ENCODE results near the gene TFPI. TPM values are rescaled to one million over a fixed set of nuclear protein-coding genes. Genes with fewer than 3 reads are reported as not detected.

Gene TFPI
- total and polyA plus RNA-seq, 2 of the 8 experiments (the other 6 are each of a cell fraction or from before 2014, with no cell fraction given) = 2.0 to 7.1 TPM

- no peak overlapping the region for H3K4me3 ChIP-seq (ENCODE audit: extremely low read depth in 1 of 4, insufficient read depth in 2 of 4, low read depth in 3 of 4, low read length in 4 of 4)
- H3K27me3 ChIP-seq (replicated peaks in 1 of 4; ENCODE audit: control insufficient read depth in 3 of 4, extremely low read depth in 1 of 4, insufficient read depth in 3 of 4, low read length in 3 of 4) = no peaks in the 10 kb centered on the region
- ChIA-PET POLR2A (ENCODE audit: partially characterized antibody) (no interaction called here), CTCF (ENCODE audit: partially characterized antibody) (no interaction called here)
- no peak overlapping the region for H3K27ac ChIP-seq (ENCODE audit: low read depth, low read length)
- no peaks in the 10 kb centered on the region for H3K79me1 ChIP-seq (ENCODE audit: low read depth, low read length)
- no peak overlapping the region for H4K5ac ChIP-seq (ENCODE audit: insufficient read length, low read depth, low read length)
- H2BK15ac ChIP-seq (ENCODE audit: low read length) = no peak overlapping the region
- no peak overlapping the region for H3K56ac ChIP-seq (replicated peaks; ENCODE audit: insufficient read length, low read depth, low read length)
- H2BK120ac ChIP-seq (replicated peaks; ENCODE audit: low read depth, low read length) = no peak overlapping the region
- H3K4ac ChIP-seq (replicated peaks; ENCODE audit: insufficient read length, low read depth, low read length) = no peak overlapping the region
- no peaks in the 10 kb centered on the region for H3K79me2 ChIP-seq (ENCODE audit: control insufficient read depth in 1 of 2, insufficient read depth in 2 of 2, low read length in 2 of 2)
- no peak for FAIRE-seq
- H2BK5ac ChIP-seq (ENCODE audit: low read depth, low read length) = no peak overlapping the region
- H4K8ac ChIP-seq (ENCODE audit: extremely low read depth, insufficient read depth, low read length) = no peak overlapping the region
- H2BK12ac ChIP-seq (ENCODE audit: low read depth, low read length) = no peak overlapping the region
- no peaks in the 10 kb centered on the region for H3K9me3 ChIP-seq (ENCODE audit: insufficient read depth in 2 of 2, low read depth in 1 of 2, low read length in 1 of 2)
- no peak overlapping the region for H2AFZ ChIP-seq (ENCODE audit: low read length)
- DNase-seq (ENCODE audit: low read depth in 1 of 2, low spot score in 2 of 2) = no peak
- no peaks in the 10 kb centered on the region for H3K36me3 ChIP-seq (ENCODE audit: control insufficient read depth in 2 of 4, insufficient read depth in 4 of 4, low read length in 3 of 4)
- H2BK20ac ChIP-seq (ENCODE audit: low read length) = no peak overlapping the region
- H3K23me2 ChIP-seq (ENCODE audit: low read depth, low read length) = no peaks in the 10 kb centered on the region
- H3K4me2 ChIP-seq (ENCODE audit: insufficient read depth in 1 of 2, low read depth in 2 of 2, low read length in 2 of 2) = no peak overlapping the region
- no peaks in the 10 kb centered on the region for H4K20me1 ChIP-seq (replicated peaks in 1 of 2; ENCODE audit: control insufficient read depth in 1 of 2, insufficient read depth in 2 of 2, low read length in 2 of 2)
- H3K18ac ChIP-seq (ENCODE audit: extremely low read depth, low read length) = no peak overlapping the region
- no peak overlapping the region for H3K9ac ChIP-seq (replicated peaks in 1 of 4; ENCODE audit: extremely low read depth in 1 of 4, low read depth in 3 of 4, low read length in 3 of 4)
- H2AK5ac ChIP-seq (ENCODE audit: low read depth, low read length) = no peak overlapping the region
- H3K4me1 ChIP-seq (replicated peaks in 1 of 4; ENCODE audit: control insufficient read depth in 3 of 4, insufficient read depth in 4 of 4, low read length in 3 of 4) = no peaks in the 10 kb centered on the region
- H4K91ac ChIP-seq (replicated peaks; ENCODE audit: insufficient read length, low read length) = no peak overlapping the region
- H3K14ac ChIP-seq (ENCODE audit: insufficient read length) = no peak overlapping the region
- H3K23ac ChIP-seq (ENCODE audit: insufficient read length) = no peak overlapping the region
- WGBS, 2 experiments (ENCODE audit: extremely low coverage in 1 of 2, insufficient coverage in 1 of 2, insufficient read length in 1 of 2, insufficient replicate concordance in 2 of 2, low coverage in 1 of 2, low lambda C conversion rate in 2 of 2, missing lambda C conversion rate in 1 of 2) = 94% methylated on average over 2 of the region's 3 CpGs; no CpG with 5 or more reads in 1 of the 2 experiments
- TF ChIP-seq EGR1 (IDR thresholded peaks at IDR 0.05; ENCODE audit: borderline replicate concordance, low read depth, low read length) = no peak
- no peak for TF ChIP-seq RFX5 (IDR thresholded peaks at IDR 0.05; ENCODE audit: borderline replicate concordance, low read depth, low read length)
- TF ChIP-seq NANOG (IDR thresholded peaks at IDR 0.05; ENCODE audit: insufficient read depth, low read depth, low read length, poor library complexity, severe bottlenecking) = no peak
- no peak for TF ChIP-seq ATF2 (IDR thresholded peaks at IDR 0.05; ENCODE audit: low read length)
- TF ChIP-seq JUN (IDR thresholded peaks at IDR 0.05; ENCODE audit: low read depth, low read length) = no peak
- no peak for TF ChIP-seq CEBPB (IDR thresholded peaks at IDR 0.05; ENCODE audit: low read depth, low read length)
- no peak for TF ChIP-seq JUND (IDR thresholded peaks at IDR 0.05; ENCODE audit: low read length)
- no peak for TF ChIP-seq RAD21 (IDR thresholded peaks at IDR 0.05 in 1 of 2, conservative IDR thresholded peaks at IDR 0.05 in 1 of 2; ENCODE audit: low read depth in 2 of 2, low read length in 2 of 2)
- TF ChIP-seq SIRT6 (IDR thresholded peaks at IDR 0.05; ENCODE audit: low read length) = no peak
- no peak for TF ChIP-seq TBP (IDR thresholded peaks at IDR 0.05; ENCODE audit: low read depth, low read length)
- TF ChIP-seq FOSL1 (IDR thresholded peaks at IDR 0.05; ENCODE audit: insufficient read depth, low read depth, low read length) = no peak
- no peak for TF ChIP-seq BRCA1 (IDR thresholded peaks at IDR 0.05; ENCODE audit: low read depth, low read length)
- no peak for TF ChIP-seq SRF (IDR thresholded peaks at IDR 0.05; ENCODE audit: low read depth, low read length)
- no peak for TF ChIP-seq POLR2AphosphoS5 (IDR thresholded peaks at IDR 0.05; ENCODE audit: low read depth, low read length)
Observed at GRCh38 chr2:187481543-187481942, 72.7 kb downstream of the TFPI start.
